DND-41 (cell line): Measurements from ENCODE around the gene CYP4F22.
"Not testable (repeated sequence)": the region's sequence is repeated elsewhere in the genome, so short reads cannot be mapped to it uniquely, and the experiment has no call there.

ENCODE experiments used
- ATAC-seq: fragments of 200-7000 bp; cut with Tn5 transposase; 3 replicates; pipeline ENCODE4 v1.9.1; 2021; ENCODE audit warnings: low read depth; ENCODE audit not compliant: insufficient read depth
- DNase-seq: peaks from one replicate; pipeline ENCODE4 v3.0.0-alpha.2; 2020
- H2AFZ ChIP-seq: 2 replicates; pipeline ENCODE4 v1.6.0; 2012; ENCODE audit warnings: low read depth, low read length
- H3K27ac ChIP-seq: 2 replicates; pipeline ENCODE4 v1.5.1; 2012; ENCODE audit warnings: low read length, inconsistent platforms
- H3K27me3 ChIP-seq: fragments of 200-600 bp; sonication (generic); 2 replicates; pipeline ENCODE4 v1.6.0; 2012; ENCODE audit warnings: low read length, mild to moderate bottlenecking, inconsistent platforms; ENCODE audit not compliant: insufficient read depth, poor library complexity
- H3K36me3 ChIP-seq: 2 replicates; pipeline ENCODE4 v1.5.1; 2012; ENCODE audit warnings: low read length, inconsistent platforms; ENCODE audit not compliant: insufficient read depth
- H3K4me1 ChIP-seq: 2 replicates; pipeline ENCODE4 v1.5.1; 2012; ENCODE audit warnings: mild to moderate bottlenecking, low read length; ENCODE audit not compliant: insufficient read depth
- H3K4me2 ChIP-seq: 2 replicates; pipeline ENCODE4 v1.6.0; 2012; ENCODE audit warnings: mild to moderate bottlenecking, moderate library complexity, low read length, inconsistent platforms; ENCODE audit not compliant: insufficient read depth
- H3K4me3 ChIP-seq, 2 experiments: fragments of 200-600 bp in 1 of 2; shearing (Covaris generic) in 1 of 2; 2 replicates each; pipeline ENCODE4 v1.5.1; 2012 to 2016; ENCODE audit warnings: inconsistent platforms in 2 of 2, low read length in 2 of 2, mild to moderate bottlenecking in 2 of 2, low read depth in 1 of 2, moderate library complexity in 1 of 2
- H3K79me2 ChIP-seq: 2 replicates; pipeline ENCODE4 v1.6.0; 2012; ENCODE audit warnings: low read length, inconsistent platforms; ENCODE audit not compliant: insufficient read depth
- H3K9ac ChIP-seq: 2 replicates; pipeline ENCODE4 v1.6.0; 2012; ENCODE audit warnings: low read depth, mild to moderate bottlenecking, inconsistent platforms, low read length, moderate library complexity
- H3K9me3 ChIP-seq: 2 replicates; pipeline ENCODE4 v1.5.1; 2012; ENCODE audit warnings: low read length, moderate library complexity, mild to moderate bottlenecking, inconsistent platforms; ENCODE audit not compliant: insufficient read depth, severe bottlenecking
- H4K20me1 ChIP-seq: 2 replicates; pipeline ENCODE4 v1.6.0; 2012; ENCODE audit warnings: low read length; ENCODE audit not compliant: insufficient read depth
- CTCF ChIP-seq: IDR thresholded peaks from 2 replicates; pipeline ENCODE4 v1.5.1; 2012; ENCODE audit warnings: borderline replicate concordance, low read length, moderate library complexity, mild to moderate bottlenecking; ENCODE audit not compliant: poor library complexity, severe bottlenecking; ENCODE audit errors: extremely low read depth
- EZH2 ChIP-seq: IDR thresholded peaks from 3 replicates; pipeline ENCODE4 v1.6.1; 2012; ENCODE audit warnings: borderline replicate concordance, low read depth, mild to moderate bottlenecking, moderate library complexity, low read length, inconsistent platforms; ENCODE audit not compliant: severe bottlenecking

CYP4F22 gene

GRCh38 chr19:15532779-15533521, 24.6 kb downstream of the CYP4F22 start:
- no peak for TF ChIP-seq CTCF
- no peak for TF ChIP-seq EZH2
- Histone ChIP-seq H3K9me3 (no peaks in the 10 kb centered on the region), H3K4me1 (no peaks in the 10 kb centered on the region), H3K79me2 (no peaks in the 10 kb centered on the region), H2AFZ (no peak overlapping the region), H3K9ac (no peak overlapping the region), H3K4me2 (no peak overlapping the region), H3K27me3 (no peaks in the 10 kb centered on the region), H3K4me3 (no peak overlapping the region), H4K20me1 (no peaks in the 10 kb centered on the region), H3K36me3 (no peaks in the 10 kb centered on the region), H3K27ac (no peak overlapping the region)
- ATAC-seq: no peak
- no peak for DNase-seq

GRCh38 chr19:15533522-15533830, 25.2 kb downstream of the CYP4F22 start:
- not testable (repeated sequence) for H3K36me3 ChIP-seq, H4K20me1 ChIP-seq, H3K27me3 ChIP-seq, H3K4me2 ChIP-seq, H3K79me2 ChIP-seq, ATAC-seq, H3K9ac ChIP-seq, H3K9me3 ChIP-seq, H3K27ac ChIP-seq, DNase-seq, H3K4me1 ChIP-seq, H2AFZ ChIP-seq, H3K4me3 ChIP-seq

GRCh38 chr19:15534957-15535864, 26.9 kb downstream of the CYP4F22 start:
- Histone ChIP-seq H3K9me3 (peaks cover 5% of the 10 kb centered on the region), H3K27ac (no peak overlapping the region), H2AFZ (no peak overlapping the region), H3K4me2 (no peak overlapping the region), H4K20me1 (no peaks in the 10 kb centered on the region), H3K27me3 (no peaks in the 10 kb centered on the region), H3K79me2 (no peaks in the 10 kb centered on the region), H3K4me1 (no peaks in the 10 kb centered on the region), H3K36me3 (no peaks in the 10 kb centered on the region), H3K9ac (no peak overlapping the region), H3K4me3 (no peak overlapping the region)
- no peak for TF ChIP-seq EZH2
- no peak for TF ChIP-seq CTCF
- DNase-seq: no peak
- ATAC-seq: no peak

GRCh38 chr19:15536350-15536749, 28.0 kb downstream of the CYP4F22 start:
- no peak for ATAC-seq

More at GRCh38 chr19:15536350-15536749, 28.0 kb downstream of the CYP4F22 start:
- Histone ChIP-seq H3K4me3 (no peak overlapping the region), H3K27me3 (no peaks in the 10 kb centered on the region), H2AFZ (no peak overlapping the region), H4K20me1 (no peaks in the 10 kb centered on the region), H3K9ac (no peak overlapping the region), H3K36me3 (no peaks in the 10 kb centered on the region), H3K4me2 (no peak overlapping the region), H3K27ac (no peak overlapping the region), H3K9me3 (peaks cover 5% of the 10 kb centered on the region), H3K79me2 (no peaks in the 10 kb centered on the region), H3K4me1 (no peaks in the 10 kb centered on the region)
- DNase-seq: no peak
- TF ChIP-seq EZH2 (no peak), CTCF (no peak)
